ENCODE data around the gene DENND2C.

- TF ChIP-seq CTCF (IDR thresholded peaks at IDR 0.05; ENCODE audit: poor library complexity) (no peak), EZH2 (IDR thresholded peaks at IDR 0.05; ENCODE audit: borderline replicate concordance) (no peak), EZH2phosphoT487 (IDR thresholded peaks at IDR 0.05; ENCODE audit: low read depth, severe bottlenecking, unreplicated experiment) (no peak)
Observed at GRCh38 chr1:114707604-114708003, 37.8 kb upstream of the DENND2C start.

Data from hepatocyte (in vitro differentiated cells).